Measurements from ENCODE around the gene CPA2.

DNA sequence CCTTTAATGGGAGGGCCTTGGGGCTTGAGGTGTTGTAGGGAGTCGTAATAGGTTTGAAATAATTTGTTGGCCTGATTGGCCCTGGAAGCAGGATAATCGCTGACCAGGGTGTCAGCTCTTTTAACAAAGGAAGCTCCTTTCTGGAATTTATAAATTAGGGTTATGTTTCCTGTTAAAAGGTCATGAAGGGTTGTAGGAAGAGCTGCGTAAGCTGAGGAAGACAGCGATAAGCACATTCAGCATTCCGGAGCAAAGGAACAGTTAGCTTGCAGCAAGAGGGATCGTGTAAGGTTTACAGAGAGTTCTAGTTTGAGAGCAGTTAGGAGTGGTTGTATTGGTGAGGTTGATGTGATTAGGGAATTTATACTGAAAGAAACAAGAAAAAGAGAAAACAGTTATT is 47.6 kb downstream of the CPA2 start:
- TF ChIP-seq, protein P1, sequence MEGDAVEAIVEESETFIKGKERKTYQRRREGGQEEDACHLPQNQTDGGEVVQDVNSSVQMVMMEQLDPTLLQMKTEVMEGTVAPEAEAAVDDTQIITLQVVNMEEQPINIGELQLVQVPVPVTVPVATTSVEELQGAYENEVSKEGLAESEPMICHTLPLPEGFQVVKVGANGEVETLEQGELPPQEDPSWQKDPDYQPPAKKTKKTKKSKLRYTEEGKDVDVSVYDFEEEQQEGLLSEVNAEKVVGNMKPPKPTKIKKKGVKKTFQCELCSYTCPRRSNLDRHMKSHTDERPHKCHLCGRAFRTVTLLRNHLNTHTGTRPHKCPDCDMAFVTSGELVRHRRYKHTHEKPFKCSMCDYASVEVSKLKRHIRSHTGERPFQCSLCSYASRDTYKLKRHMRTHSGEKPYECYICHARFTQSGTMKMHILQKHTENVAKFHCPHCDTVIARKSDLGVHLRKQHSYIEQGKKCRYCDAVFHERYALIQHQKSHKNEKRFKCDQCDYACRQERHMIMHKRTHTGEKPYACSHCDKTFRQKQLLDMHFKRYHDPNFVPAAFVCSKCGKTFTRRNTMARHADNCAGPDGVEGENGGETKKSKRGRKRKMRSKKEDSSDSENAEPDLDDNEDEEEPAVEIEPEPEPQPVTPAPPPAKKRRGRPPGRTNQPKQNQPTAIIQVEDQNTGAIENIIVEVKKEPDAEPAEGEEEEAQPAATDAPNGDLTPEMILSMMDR (conservative IDR thresholded peaks at IDR 0.05; ENCODE audit: low read depth, low read length): no peak
- TF ChIP-seq SMC3 (IDR thresholded peaks at IDR 0.05; ENCODE audit: low read depth, low read length) (no peak), POLR2A (IDR thresholded peaks at IDR 0.05; ENCODE audit: low read depth, low read length) (no peak), RAD21 (IDR thresholded peaks at IDR 0.05; ENCODE audit: low read length) (no peak), FOS (IDR thresholded peaks at IDR 0.05; ENCODE audit: low read depth, low read length) (no peak)
